Prostate gland (tissue), 2 donors: Measurements from ENCODE around the gene PTGES3.

Source experiments
- CTCF ChIP-seq, 4 experiments: fragments of 200-600 bp in 2 of 4; fragments of 450-650 bp in 2 of 4; sonication (generic) in 2 of 4; IDR thresholded peaks; 1 replicate in 3 of 4; 2 replicates in 1 of 4; pipeline ENCODE4 v1.5.1; 2016 to 2019; ENCODE audit warnings: antibody characterized with exemption in 4 of 4, mild to moderate bottlenecking in 2 of 4, moderate library complexity in 2 of 4
- POLR2A ChIP-seq: fragments of 450-650 bp; IDR thresholded peaks from one replicate; pipeline ENCODE4 v1.6.1; 2016; ENCODE audit warnings: antibody characterized with exemption, mild to moderate bottlenecking
- POLR2AphosphoS5 ChIP-seq: sonication (generic); formaldehyde crosslinking; IDR thresholded peaks from one replicate; pipeline ENCODE4 v1.6.1; 2017; ENCODE audit warnings: antibody characterized with exemption

DNA sequence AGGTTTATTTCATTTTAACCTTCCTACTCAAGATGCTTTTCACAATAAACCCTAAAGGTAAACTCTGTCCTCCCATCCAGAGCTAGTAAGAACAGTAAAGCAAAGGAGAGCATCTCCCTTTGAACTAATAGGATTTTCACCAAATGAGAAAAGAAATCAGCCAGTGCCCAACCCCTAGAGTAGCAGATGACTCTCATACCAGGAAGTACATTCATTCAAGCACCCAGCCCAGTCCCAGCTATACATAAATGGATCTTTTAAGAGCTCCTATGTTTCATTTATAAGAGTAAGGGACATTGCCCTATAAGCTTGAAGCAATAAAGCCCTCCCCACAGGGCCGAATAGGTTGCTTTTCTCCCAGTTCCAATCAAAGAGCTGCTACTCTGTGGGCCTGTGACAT lies 65.5 kb downstream of the PTGES3 start:
- TF ChIP-seq CTCF (IDR thresholded peaks at IDR 0.05) = no peak
- no peak for TF ChIP-seq POLR2A
- no peak for TF ChIP-seq POLR2AphosphoS5
